ENCODE measurements around the gene EFCAB14.

DNA sequence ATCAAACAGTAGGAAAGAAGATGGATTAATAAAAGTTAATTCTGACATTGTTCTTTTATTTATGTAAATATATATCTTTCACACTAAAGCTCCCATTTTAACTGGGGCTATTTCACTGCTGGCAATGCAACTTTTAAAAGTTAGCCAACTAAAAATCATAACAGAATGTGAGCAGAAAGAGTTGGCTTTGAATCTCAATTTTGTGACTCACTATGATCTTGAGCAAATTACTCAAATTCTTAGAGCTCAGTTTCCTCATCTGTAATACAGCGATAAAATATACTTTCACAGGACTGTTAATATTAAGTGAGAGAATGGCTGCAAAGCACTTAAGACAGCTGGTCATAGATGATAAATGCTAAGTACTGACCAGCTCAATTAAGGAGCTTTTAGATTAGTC lies 10.8 kb downstream of the EFCAB14 start:
- TF ChIP-seq, protein P1, sequence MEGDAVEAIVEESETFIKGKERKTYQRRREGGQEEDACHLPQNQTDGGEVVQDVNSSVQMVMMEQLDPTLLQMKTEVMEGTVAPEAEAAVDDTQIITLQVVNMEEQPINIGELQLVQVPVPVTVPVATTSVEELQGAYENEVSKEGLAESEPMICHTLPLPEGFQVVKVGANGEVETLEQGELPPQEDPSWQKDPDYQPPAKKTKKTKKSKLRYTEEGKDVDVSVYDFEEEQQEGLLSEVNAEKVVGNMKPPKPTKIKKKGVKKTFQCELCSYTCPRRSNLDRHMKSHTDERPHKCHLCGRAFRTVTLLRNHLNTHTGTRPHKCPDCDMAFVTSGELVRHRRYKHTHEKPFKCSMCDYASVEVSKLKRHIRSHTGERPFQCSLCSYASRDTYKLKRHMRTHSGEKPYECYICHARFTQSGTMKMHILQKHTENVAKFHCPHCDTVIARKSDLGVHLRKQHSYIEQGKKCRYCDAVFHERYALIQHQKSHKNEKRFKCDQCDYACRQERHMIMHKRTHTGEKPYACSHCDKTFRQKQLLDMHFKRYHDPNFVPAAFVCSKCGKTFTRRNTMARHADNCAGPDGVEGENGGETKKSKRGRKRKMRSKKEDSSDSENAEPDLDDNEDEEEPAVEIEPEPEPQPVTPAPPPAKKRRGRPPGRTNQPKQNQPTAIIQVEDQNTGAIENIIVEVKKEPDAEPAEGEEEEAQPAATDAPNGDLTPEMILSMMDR (IDR thresholded peaks at IDR 0.05), result no peak
- TF ChIP-seq POLR2A (IDR thresholded peaks at IDR 0.05) (no peak), POLR2AphosphoS5 (IDR thresholded peaks at IDR 0.05) (no peak)

Measured in sigmoid colon (tissue), 4 donors.